ENCODE results near the gene PRLR.

PRLR gene

DNA sequence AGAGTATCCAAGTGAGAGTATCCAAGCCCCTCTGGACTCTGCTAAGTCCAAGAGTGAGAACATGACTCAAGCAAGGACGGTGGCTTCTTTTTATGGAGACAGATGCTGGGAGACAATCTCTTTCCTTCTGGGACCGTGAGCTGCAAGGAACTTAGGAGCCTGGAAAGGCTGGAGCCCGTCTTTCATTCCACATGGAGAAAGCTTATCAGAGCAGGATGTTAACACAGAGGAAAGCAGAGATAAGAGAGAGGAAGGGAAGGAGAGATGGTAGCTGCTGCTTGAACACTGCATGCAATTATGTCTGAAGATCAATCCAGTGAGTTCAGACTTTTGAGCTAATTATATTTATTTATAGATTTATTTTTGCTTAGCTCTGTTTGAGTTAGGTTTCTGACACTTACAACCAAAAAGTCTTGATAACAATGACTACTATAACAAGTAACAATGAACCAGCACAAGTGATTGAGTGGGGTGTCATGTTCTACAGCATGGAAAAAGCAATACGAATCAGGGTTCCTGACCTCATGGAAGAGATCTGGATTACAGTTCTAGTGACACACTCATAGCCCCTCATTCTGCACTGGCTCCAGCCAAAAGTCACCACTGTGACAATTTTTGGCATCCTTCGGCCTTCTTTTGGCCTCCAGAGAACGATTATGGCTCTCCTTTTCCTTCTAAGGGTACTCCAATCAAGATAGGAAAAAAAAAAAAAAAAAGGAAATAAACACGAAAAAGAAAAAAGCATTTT is 71.5 kb downstream of the PRLR start:
- no peak for DNase-seq

DNA sequence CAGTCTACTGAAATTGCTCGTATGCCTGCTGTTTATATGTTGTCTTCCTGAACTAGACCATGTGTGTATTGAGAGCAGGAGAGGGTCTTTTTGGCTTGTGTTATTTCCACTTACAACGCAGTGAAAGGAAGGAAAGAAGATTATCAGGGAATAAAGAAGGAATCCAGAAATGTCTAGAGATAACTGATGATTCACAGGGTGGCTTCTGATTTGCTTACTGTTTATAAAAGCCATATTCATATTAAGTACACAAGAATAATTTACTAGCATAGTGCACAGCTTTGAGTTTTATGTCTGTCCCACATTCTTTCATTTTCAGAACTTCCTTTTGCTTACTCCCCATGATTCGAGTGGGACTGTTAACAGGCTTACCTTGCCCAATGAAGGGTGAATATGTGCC is 72.1 kb downstream of the PRLR start:
- DNase-seq = no peak

DNA sequence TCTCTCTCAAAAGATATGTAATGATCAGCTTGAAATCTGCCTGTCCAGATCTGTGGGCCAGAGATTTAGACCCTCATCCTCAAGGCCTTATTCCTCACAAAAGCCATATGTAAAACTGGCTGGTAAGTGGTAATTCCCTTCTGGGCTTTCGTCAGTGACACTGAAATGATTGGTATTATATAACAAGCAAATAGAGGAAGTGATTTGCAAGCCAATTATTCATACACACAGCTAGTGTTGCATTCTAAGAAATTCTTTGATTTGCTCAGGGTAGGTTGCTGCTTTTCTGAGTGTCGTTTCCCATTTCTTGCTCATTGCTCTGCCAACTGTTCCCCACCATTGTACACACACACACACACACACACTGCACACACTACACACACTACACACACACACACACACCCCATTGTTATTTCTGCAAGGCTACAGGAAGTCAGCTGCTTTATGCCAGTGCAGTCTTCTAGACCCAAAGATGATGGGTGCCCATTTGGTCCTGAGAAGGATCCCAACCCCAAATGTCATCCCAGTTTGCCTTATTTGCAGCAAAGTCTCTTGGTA is 76.8 kb downstream of the PRLR start:
- DNase-seq = no peak

DNA sequence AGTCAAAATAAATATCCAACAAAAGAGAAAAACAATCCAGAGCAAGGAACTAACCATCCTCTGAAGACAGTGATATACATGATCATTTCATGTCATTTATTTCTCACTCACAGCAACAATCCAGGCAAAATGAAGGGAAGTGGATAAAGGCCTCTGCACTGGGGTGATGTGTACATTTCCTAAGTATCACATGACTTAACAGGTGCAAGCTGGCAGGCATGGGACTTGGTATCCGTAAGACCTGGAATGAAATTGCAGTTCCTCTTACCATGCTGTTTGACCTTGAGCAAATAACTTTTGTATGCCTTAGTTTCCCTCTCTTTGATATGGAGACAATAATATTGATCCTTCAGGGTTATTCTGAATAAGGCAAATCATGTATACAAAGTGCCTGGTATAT is 77.6 kb downstream of the PRLR start:
- DNase-seq = no peak

DNA sequence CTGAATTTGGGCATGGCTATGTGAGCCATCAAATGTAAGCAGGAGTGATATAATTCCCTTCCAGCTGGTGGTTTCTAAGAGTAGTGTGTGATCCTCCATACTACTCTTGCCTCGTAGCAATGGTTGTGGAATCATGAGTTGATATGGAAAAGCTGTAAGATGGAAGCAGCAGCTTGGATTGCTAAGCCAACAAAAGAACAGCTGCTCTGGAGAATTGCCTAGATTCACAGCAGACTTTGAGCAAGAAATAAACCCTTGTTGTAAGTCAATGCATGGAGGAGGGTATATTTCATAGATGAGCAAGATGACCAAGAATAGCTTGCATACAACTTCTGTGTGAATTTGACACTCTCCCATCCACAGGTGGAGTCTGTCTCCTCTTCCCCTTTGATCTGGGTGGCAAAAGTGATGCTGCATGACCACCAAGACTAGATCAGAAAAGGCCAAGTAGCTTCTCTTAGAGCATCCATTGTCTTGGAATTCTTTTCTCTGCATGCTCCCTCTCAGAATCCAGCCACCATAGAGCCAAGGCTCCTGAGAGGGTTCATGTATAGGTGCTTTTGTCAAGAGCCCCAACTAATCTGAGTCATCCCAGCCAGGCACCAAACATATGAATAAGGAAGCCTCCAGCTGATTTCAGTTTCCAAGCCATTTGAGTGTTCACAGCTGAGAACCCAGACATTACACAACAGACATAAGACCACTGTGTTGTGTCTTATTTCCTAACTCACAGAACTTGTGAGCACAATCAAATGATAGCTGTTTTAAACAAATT is 79.0 kb downstream of the PRLR start:
- no peak for DNase-seq

DNA sequence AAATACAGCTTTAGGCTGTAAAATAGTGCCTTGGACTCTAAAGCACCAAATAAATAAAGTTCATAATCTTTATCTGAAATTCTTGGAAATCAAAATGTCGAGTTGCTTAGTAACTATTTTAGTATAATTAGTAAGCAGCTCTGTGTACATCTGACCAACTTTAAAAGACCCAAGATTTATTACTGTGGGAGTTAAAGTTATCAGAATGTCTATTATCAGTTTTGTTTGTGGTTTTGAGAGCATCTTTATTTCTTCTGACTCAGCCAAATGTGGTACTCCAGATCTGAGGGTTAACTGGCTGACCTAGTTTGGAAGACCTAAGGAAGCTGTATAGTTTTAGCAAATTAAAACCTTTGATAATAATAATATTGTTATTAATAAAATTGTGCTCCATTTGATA is 81.2 kb downstream of the PRLR start:
- no peak for DNase-seq

DNA sequence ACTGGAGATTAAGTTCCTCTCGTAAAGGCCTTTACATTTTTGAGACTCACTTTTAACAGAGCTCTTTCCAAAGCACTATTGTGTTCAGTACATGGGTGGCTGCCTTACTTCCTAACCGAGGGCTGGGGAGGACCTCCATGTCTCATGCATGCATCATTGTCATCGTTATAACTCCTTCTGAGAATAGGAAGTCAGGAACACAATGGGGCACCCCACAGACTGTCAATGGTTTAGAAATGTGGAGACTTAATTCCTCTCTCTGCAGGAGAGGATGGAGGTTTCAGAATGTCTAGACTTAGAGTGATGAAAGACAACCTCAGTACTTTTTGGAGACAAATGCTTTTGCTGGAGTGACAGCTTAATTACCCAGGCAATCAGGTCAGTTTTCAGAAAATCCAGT is 83.9 kb downstream of the PRLR start:
- no peak for DNase-seq

DNA sequence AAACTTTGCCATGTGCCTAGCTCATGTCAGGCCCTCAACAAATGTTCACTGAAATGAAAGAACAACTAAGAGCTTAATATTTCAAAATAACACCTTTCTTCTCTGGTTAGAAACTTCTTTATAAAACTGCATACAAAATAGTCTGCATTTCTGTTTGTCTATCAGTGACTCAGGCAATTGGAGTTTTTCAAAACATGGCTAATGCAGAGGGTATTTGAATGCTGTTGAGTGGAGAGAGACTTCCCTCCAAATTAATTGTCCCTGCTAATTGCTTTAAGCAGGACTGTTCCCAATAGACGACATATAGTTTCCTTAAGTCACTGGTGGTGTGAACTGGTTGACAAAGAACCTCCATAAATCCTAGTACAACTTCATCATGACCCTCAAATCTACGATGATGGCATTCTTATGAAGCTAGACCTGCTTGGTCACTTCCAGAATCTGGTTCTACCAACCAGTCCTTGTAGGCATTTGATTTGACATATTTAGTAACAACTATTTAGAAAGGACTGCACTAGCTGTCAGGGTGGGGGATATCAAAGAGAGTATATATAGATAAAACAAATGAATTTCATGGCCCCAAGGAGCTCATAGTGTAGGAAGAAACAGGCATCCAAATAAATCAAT is 84.5 kb downstream of the PRLR start:
- no peak for DNase-seq

DNA sequence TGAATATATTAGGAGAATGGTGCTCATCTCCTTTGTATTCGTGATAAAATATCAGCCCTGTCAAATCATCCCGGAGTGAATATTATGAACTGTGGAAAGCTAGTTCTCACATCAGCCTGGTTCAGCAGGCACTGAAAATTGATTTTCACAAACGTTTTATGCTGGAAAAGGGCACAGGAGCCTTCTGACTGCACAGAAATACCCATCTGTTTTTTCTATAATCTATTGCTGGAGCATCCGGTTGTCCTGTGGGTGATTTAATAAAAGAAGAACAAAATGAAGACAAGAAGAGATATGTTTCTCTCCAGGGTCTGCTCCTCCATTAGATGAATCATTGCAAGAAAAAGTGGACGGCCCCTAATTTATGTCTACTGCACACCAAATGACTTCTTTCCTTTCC is 85.3 kb downstream of the PRLR start:
- no peak for DNase-seq

DNA sequence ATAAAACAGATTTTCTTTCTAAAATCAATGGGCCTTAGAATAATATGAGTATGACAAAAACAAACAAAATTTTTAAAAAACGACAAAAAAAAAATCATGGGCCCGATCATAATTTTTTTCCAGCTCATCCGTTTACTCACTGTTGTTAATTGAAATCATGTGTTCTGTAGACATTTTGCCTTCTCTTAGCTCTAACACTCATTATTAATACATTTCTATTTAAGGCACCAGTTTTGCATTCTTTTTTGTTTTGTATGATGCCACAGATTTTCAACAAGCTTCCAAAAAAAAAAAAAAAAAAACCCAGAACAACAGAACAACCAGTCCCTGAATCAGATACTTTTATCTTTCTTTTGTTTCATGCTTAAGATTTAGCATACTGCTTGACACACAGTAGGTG is 86.4 kb downstream of the PRLR start:
- DNase-seq = no peak

DNA sequence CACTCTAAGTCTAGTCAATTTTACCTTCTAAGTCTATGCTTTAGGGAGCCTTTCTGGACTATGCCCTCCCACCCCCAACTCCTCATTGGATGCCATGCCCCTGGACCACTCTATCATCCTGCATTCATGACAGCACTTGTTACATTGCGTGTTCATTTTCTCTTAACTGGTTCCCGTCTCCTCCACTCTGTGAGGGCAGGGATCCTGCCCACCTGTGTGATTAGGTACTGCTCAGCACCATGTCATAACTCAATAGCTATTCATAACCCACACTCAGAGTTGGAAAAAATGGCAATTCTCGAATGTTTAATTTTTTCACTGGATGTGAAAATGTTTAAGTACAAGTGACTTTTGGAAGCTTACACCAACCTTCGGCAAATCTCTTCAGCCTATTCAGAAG is 88.5 kb downstream of the PRLR start:
- no peak for DNase-seq

DNA sequence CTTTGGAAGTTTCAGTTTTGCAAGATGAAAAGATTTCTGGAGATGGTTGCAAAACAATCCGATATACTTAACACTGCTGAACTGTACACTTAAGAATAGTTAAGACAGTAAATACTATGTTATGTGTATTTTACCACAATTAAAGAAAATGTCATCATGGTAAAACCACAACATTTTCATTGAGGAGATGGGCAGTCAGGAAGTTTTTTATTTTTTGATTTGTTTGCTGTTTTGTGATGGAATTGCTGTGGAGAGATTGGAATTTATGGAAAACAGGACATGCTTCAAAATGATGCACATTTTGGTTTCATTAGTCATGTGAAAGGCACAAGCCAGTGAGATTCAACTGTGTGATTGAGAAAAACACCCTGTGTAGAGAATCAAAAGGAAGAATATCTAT is 92.1 kb downstream of the PRLR start:
- DNase-seq = no peak

DNA sequence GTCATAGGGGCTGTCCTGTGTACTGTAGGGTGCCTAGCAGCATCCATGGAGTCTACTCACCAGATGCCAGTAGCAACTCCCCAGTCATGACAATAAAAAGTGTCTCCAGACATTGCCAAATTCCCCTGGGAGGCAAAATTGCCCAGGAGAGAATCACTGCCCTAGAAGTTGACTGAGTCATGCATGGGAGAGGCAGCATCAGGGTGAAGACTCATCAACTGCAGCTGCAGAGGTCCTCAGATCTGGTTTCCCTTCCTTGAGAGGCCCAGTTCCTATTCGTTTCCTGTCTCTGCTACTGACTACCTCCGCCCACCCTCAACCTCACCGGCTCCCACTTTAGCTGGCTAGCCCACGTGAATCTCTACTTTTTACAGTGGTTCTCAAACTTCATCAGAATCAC is 93.9 kb downstream of the PRLR start:
- DNase-seq = no peak

DNA sequence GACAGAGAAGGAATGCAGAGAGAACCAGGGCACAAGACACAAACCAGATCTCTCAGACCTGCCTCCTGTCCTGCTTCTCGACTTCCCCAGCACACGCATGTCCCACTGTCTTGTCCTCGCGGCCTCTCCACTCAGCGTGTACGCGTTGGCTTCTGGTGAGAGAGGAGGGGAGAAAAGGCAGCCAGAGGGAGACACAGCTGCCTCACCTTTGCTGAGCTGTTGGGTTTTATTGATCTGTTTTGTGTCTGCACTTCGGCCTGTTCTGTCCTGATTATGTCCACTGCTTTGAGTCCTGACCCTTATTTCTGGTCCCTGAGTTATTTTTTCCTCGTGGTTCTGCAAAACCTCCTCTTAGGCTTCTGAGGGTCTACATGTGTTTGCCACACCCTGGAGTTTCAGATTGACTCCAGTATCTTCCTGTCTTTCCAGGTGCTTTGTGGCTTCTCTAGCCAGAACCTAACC is 95.0 kb downstream of the PRLR start:
- no peak for DNase-seq

DNA sequence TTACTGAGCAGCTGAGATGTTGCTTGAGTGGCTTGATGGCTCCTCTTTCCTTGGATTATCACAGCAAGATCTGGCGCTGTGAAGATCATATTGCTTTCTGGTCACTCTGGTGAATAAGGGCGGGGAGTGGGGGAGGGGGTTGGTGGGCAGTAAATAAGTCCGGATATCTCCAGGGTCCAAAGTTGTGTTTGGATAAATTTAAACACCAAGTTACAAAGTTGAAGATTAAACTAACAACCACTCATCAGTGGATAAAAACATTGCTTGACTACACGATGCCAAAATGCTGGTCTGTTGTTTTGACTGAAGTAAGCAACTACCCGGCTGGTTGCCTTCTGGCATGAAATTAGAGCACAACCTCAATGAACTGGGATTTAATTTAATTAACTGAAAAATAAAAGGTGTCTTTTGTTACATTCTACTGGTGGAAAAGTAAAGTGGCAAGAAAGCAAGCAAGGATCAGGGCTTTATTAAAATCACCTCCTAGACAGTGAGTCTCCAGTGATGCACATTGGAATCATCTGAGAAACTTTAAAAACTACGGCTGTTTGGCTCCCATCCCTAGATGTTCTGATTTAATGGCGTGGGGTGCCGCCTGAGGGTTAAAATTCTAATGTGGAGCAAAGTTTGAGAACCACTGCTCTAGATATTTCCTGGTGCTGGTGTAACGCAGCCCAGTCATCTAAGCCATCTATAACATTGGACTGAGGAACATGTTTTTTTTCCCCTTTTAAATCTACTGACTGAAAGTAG is 95.8 kb downstream of the PRLR start:
- DNase-seq = no peak

DNA sequence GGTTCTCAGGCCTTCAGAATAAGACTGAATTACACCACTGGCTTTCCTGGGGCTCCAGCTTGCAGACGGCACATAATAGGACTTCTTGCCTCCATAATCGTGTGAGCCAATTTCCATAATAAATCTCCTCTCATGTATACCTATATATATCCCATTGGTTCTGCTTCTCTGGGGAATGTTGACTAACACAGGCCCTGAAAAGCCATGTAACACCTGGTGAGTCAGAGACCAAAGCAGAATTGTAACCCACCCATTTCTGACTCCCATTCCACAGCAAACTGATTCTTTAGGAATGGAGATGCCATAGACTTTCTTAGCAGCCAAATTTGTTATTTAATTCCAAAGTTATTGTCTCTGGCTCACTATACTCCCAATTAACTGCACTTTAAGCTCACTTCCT is 97.1 kb downstream of the PRLR start:
- no peak for DNase-seq

DNA sequence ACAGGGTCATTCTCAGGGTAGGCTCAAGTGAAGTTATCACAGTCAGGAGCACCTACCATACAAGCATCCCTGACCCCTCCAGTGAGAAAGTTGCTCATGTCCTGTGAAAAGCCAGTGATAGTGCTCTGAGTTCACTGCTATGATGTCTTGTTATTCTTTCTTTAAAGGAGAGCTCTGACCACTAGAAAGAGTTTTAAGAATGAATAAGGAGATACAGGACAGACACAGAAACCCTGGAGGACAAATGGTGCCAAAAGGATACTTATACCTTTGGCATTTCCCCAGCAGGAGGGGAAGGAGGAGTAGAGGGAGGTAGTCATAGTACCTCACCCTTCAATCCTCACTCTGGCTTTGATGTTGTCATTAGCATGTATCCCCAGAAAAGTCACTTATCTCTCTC is 98.6 kb downstream of the PRLR start:
- no peak for DNase-seq

DNA sequence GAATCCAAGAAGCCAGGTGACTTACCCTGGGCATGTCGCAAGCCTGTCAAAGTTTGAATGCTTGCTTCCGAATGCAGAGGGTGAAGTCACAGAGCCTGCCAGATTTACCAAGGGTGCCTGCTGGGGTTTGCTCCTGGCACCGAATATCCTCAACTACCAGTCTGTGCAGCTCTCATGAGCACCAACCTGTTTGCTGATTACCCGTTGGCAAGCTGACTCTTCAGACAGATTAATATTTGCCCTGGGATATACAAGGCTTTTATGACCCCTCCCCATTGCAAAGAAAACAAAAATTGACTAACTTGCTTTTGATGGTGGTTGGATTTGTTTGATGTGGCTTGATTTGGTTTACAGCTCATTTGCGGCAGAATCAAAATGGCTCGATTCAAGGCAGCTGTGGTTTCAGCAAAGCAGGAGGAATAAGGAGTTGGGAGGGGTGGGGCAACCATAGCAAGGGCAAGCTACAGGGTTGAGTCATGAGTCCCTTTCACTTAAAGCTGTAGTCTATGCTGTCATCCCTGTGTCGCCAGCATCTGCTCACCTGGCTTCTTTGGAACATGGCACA is 100.3 kb downstream of the PRLR start:
- no peak for DNase-seq

DNA sequence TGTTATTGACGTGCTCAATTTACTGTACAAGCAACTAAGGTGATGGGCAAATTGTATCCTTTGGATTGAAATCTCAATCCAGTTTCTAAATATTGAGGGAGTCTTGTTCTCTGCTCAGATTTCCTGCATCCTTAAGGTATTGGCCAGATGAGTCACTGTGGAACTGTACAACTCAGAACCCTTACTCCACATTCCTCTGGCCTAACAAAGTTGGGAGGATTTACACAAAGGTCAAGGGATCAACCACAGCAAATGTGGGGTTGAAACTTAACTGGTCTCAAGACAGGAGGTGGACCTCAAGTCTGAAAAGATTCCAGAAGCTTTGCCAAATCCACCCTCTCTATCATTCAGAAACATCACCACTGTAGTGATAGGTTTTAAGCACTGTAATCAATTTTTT is 101.0 kb downstream of the PRLR start:
- DNase-seq = no peak

DNA sequence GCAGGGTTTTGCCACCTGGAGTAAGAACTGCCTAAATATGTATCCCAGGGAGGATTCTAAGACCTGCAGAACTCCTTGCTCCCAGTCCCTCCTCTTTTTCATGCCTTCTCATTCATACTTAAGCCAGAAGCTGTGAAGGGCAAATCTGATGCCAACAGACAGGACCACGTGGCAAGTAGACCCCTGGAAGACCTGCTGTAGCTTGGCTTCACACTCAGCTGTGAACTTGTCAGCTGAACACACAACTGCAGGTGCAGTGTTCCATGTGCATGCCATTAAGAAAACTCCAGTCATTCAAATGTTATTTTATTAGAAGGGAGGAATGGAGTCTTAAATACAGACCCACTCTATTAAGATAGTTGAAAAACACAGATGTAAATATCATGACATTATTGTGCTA is 103.3 kb downstream of the PRLR start:
- DNase-seq = no peak

DNA sequence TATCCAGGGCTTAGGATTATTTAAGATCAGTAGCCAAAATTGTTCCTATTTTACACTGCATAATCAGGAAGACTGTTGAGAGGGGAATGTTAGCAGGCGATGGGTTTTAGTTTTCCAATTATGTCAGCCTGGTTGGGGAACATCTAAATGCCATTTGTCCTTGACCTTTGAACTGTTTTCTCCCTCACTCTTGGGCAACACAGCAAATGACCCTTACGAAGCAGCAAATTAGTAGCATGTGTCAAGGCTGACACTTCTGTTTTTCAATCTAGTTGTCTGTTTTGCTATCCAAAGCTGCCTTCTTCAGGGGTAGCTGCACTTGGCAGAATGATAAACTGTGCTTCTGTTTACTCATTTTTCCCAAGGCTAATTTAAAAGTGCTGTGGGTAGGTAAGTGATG is 104.5 kb downstream of the PRLR start:
- no peak for DNase-seq

DNA sequence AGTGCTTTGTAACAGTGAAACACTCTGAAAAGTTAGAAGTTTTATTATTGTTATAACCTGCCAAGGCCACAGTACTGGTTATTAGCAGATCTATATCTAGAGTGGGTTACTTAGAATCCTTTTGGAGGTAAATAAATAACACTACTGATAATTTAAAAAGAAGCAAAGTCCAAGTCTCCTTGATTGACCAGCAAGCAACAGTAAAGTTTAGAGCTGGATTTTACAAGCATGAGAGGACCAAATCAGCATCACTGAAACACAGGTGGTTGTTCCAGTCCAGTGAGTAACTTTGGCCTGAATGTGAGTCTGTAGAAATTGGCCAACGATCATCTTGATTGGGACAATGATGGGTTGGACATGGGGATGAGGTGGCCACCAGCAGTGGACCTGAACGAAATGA is 105.4 kb downstream of the PRLR start:
- no peak for DNase-seq

DNA sequence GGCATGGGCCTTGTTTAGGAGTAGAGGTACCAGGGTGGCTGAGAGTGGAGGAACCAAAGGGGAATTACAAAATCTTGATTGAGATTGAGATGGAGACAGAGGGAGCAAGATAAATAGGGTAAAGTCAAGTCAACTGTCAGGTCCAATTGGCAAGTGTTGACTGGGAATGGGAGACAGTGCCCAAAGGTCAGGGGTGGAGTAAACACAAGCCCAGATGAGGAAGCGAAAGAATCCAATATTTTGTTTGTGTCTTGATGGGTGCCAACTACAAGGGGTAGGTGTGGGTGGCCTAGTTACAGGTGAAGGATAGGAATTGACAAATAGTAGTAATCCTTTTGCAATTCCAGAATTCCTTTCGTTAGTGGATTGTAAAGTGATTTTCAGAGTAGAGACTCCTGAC is 107.5 kb downstream of the PRLR start:
- no peak for DNase-seq

All from hematopoietic multipotent progenitor cell treated with erythropoietin and hydrocortisone succinate and interleukin-3 and kit ligand, for 4 days (in vitro differentiated cells).